Activated CD4-positive, alpha-beta T cell treated with anti-CD3 and anti-CD28 coated beads for 48 hours (primary cell): ENCODE data around the gene TNFAIP2.

Source experiments
- DNase-seq: peaks from one replicate; pipeline ENCODE4 v3.0.0-alpha.2; 2020

Gene TNFAIP2

DNA sequence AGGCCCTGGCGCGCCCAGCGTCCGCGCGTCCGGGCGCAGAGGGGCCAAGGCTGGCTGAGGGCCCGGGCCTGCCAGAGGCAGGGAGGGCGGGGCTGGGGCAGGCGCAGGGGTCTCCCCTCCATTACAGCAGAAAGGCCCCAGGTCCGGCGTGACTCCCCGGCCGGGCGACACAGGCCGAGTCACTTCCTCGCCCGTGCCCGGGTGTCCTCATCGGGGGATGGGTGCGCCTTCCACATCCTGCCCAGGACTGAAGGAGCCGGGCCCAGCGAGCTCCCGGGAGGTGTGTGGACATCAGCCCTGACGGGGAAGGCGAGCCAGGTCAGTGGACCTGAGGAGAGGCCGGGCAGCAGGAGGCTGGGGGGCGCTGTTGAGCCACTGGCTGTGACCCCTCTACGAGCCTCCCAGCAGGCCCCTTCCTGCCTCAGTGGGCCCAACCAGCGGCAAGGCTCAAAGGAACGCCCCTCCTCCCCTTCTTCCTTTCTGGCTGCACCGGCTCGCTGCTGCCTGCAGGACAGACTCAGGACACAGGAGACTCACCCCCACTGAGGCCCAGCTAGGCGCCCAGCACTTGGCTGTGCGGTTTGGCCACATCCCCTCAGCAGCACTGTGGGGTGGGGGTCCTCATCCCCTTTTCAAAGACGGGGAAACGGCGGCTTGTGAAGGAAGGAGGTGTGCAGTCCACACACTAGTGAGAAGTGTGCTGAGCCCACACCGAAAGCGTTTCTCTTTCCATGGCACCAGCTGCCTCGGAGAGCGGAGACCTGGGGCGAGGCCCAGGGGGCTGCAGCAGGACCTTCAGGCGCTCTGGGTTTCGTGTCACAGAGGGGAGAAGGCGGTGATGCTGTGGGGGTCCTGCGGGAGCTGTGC is 606 bp downstream of the TNFAIP2 start:
- DNase-seq, result no peak

DNA sequence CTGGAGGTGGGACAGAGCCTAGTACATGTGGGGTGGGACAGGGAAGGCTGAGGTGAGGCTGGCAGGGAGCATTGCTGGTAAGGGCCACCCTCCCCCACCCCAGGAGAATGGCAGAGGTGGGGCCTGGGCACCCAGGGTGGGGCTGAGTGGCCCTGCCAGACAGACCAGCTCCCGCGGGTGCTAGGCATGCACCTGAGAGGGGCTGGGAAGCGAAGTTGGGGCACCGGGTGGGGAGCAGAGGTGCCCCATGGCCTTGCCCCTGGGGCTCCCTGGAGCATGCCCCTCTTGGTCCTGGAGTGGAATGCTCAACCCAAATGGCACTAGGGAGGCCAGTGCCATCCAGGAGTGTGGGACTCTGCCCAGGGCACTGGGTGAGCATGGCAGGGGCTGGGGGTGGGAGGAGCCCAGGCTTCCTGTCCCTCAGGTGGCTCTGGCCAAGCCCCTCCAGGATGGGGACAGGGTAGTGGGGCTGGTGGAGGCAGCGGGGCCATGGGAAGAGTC is 1.3 kb downstream of the TNFAIP2 start:
- DNase-seq, result no peak

DNA sequence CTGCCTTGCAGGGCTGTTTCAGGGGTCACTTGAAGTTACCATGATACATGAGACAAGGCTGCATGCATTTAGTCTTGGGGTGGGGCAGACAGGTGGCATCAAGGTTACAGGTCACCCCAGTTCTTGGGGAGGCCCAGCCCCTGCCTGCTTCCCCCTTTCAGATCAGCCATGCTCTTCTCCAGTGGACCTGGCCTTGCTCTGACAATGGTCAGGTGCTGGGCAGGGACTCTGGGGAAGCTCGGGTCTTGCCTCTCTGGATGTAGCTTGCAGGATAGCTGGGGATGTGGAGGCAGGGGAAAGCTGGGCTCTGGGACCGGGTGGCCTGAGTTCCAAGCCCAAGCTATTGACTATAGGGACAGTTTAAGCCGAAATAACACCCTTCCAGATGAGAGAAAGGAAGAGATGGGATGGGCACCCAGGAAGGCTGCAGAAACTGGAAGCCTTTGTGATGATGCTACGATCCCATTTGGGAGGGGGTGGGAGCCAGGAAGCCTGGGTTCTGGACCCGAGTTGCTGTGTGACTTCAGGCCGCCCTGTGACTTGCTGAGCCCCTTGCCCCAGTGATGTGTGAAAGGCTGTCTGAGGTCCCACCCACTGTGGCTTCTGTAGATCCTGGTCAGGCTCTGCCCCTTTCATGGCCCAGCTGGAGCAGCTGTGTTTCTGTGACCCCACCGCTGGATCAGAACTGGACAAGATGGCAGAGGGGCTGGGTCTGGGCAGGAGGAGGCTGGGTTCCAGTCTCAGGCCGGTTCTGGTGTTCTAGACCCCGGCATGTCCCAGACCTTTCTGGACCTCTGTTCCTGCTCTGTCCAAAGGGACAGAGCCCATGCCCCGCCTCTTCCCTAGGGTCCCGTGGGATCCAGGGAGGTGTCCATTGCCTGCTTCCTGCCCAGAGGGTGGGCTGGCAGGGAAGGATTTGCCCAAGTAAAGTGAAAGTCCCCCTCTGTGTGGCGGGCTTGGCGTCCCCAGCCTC is 2.1 kb downstream of the TNFAIP2 start:
- no peak for DNase-seq

DNA sequence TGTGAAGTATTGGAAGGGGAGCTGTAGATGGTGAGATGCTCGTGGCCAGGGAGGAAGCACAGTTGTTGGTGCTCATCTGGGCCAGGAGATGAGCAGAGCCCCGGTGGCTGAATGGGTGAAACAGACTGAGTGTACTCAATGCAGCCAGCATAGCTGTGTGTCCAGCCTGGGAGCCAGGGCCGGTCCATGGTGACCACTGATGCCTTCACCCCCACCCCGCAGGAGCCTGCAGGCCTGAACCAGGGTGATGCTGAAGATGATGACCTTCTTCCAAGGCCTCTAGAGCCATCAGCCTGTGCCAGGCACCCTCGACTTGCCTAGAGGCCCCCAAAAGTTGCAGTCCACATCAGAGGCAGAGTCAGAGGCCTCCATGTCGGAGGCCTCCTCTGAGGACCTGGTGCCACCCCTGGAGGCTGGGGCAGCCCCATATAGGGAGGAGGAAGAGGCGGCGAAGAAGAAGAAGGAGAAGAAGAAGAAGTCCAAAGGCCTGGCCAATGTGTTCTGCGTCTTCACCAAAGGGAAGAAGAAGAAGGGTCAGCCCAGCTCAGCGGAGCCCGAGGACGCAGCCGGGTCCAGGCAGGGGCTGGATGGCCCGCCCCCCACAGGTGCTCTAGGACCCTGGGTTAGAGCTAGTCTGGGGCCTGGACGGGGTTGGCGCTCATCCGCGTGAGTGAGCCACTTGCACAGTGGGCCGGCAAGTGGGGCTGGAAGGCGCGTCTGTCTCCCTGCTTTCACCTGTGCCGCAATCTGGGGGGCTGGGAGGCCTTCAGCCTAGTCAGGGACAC is 3.0 kb downstream of the TNFAIP2 start:
- no peak for DNase-seq

DNA sequence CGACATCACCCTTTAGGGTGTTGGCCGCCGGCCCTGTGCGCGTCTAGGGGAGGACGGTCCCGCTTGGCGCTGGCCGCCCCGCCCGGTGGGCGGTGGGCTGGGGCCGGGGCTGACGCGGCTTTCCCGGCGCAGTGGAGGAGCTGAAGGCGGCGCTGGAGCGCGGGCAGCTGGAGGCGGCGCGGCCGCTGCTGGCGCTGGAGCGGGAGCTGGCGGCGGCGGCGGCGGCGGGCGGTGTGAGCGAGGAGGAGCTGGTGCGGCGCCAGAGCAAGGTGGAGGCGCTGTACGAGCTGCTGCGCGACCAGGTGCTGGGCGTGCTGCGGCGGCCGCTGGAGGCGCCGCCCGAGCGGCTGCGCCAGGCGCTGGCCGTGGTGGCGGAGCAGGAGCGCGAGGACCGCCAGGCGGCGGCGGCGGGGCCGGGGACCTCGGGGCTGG is 3.6 kb downstream of the TNFAIP2 start:
- DNase-seq, result no peak

DNA sequence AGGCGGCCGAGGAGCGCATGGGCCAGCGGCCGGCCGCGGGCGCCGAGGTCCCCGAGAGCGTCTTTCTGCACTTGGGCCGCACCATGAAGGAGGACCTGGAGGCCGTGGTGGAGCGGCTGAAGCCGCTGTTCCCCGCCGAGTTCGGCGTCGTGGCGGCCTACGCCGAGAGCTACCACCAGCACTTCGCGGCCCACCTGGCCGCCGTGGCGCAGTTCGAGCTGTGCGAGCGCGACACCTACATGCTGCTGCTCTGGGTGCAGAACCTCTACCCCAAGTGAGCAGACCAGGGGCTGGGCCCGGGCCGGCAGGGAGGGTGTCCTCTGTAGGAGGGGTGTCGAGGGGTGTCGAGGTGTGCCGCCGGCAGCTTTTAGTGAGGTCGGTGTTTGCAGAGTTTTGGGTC is 4.1 kb downstream of the TNFAIP2 start:
- no peak for DNase-seq

DNA sequence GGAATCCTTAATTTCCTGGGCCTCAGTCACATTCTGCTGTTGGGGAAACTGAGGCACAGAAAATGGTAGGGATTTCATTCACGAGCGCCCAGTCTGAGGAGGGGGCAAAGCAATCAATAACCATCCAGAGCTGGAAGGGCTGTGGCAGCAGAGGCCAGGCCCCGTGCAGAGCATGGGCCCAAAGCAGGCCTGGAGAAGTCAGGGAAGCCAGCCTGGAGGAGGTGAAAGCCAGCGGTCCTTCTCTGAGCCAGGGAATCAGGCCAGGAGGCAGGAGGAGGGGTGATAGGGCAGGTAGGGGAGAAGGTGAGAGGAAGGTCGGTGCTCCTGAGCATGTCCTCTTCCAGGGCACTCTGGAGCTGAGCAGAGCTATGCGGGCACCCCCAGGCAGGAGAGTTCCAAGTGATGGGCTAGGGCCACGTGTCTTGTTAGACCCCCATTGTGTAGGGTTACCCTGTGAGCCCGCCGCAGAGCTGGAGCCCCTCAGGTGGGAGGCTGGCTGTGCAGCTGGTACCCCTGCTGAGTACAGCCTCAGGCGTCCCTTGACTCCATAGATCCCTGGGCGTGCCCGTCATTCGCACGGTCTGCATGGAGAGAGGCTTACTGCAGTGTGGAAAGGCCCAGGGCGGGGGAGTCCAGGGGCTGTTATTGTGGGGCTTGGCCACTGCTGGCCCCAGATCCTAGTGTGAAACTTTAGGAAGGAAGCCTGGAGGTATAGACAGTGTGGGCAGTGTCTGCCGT is 4.8 kb downstream of the TNFAIP2 start:
- no peak for DNase-seq

DNA sequence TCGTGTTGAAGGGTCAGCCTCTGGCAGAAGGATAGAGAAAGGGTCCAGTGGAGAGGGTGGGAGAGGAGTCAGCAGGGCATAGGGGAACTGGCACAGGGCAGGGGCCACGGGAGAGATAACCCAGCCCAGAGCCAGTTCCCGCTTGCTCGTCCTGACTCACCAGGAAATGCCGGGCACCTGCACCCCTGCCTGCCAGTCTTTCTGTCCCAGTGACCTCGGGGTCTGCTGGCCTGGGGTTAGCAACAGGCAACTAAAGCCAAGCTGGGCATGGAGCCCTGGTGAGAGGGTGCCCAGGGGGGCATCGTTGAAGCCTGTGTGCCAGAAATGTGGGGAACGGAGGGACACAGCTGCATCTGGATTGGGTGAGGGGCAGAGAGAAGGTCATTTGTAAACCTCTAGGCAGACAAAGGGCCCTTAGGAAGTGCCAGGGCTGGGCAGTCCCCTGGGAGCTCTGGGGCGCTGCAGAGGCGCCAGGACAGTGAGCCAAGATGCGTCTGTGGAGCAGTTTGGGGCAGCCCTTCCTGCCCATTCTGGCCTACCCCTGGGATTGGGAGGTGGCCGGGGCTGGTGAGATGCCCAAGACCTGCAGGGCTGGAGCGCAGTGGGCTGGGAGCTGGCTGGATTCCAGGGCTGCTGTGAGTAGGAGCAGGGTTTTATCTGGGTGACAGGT is 5.5 kb downstream of the TNFAIP2 start:
- DNase-seq, result no peak

DNA sequence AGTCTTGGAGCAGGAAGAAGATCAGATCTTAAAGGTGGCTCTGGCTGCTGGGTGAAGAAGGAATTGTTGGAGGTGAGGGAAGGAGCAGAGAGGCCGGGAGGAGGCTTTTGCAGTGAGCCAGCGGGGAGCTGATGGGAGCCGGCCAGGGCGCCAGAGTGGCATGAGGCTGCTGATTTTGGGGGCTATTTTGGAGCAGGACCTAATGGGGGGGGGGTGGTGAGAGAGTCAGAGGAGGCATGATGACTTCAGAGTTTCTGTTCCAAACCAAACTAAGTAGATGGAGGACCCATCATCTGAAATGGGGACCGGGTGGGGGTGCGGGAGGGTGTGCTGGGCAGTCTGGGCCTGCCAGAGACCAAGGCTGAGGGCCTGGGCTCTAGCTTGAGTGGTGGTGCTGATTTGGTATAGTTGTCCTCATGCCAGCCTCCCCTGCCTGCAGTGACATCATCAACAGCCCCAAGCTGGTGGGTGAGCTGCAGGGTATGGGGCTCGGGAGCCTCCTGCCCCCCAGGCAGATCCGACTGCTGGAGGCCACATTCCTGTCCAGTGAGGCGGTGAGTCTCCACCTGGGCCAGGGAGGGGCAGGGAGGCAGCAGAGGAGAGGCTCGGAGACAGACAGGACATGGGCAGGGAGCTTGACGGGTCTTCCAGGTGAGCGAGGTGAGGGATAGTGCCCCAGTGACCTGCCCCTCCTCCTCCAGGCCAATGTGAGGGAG is 6.2 kb downstream of the TNFAIP2 start:
- DNase-seq, result no peak

DNA sequence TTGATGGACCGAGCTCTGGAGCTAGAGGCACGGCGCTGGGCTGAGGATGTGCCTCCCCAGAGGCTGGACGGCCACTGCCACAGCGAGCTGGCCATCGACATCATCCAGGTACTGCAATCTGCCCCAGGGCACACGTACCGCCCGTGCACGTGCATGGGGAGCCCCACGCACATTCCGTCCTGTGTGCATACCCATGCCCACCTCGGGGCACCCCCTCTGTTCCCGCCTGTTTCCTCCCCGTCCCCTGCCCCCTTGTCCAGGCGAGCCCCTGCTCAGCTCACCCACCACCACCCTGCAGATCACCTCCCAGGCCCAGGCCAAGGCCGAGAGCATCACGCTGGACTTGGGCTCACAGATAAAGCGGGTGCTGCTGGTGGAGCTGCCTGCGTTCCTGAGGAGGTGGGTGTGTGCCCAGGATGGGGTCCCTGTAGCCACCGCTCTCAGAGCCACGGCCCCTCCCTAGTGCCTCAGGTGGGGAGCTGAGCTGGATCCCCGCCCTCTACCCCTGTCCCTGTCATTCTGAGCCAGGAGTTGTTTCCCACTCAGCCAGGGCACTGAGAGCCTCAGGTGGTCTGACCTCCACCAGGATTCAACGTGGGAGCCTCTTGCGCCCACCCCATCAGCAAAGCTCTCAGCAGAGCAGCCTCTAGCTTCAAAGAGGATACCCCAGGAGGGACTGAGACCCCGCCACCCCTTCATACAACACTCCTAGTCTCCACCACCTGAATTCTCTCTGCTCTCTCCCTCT is 6.9 kb downstream of the TNFAIP2 start:
- no peak for DNase-seq

DNA sequence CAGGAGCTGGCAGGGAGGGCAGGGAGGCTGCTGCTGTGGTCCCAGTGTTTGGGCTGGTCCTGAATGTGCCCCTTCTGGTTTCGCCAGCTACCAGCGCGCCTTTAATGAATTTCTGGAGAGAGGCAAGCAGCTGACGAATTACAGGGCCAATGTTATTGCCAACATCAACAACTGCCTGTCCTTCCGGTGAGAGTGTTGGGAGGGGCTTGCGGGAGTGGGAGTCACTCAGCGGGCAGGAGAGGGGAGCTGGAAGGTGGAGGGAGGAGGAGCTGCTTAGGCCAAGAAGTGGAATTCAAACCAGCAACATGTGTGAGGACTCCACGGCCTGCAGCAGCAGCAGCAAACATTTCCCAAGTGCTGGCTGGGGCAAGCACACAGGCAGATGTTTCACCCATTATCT is 7.7 kb downstream of the TNFAIP2 start:
- no peak for DNase-seq

DNA sequence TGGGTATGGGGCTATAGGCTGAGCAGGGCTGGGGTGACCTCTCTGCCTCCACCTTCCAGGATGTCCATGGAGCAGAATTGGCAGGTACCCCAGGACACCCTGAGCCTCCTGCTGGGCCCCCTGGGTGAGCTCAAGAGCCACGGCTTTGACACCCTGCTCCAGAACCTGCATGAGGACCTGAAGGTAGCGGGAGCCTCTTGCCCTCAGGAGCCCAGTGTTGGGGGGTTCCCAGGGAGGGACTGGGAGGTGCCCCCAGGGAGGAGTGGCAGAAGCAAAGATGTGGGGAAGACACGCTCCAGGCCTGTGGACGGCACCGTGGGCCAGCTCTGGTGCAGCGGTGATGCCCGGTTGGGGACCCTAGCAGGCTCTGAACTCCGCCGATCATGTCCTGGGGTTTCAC is 8.3 kb downstream of the TNFAIP2 start:
- no peak for DNase-seq

DNA sequence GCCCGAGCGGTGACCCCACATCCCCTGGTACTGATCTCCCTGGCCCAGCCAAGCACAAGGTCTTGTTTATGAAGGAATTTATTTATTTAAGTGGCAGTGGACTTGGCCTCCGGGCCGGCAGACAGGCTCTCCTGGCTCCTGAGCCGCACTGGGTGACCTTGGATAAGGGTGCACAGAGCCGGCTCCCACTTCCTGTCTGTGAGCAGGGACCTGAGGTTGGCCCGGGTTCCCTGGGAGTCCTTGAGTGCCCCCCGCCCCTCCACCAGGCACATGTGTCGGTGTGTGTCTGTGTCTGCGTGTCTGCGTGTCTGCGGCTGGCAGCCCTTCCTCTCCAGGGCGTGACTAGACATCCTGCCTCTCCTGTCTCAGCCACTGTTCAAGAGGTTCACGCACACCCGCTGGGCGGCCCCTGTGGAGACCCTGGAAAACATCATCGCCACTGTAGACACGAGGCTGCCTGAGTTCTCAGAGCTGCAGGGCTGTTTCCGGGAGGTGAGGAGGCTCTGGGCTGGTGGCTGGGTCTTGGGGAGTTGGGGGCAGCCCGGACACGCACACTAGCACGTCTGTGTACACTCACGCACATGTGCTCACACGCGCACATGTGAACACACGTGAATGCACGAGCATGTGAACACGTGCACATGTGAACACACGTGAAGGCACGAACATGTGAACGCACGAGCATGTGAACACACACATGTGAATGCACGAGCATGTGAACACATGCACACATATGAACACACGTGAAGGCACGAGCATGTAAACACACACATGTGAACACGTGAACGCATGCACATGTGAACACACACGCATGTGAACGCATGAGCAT is 9.3 kb downstream of the TNFAIP2 start:
- DNase-seq, result no peak

DNA sequence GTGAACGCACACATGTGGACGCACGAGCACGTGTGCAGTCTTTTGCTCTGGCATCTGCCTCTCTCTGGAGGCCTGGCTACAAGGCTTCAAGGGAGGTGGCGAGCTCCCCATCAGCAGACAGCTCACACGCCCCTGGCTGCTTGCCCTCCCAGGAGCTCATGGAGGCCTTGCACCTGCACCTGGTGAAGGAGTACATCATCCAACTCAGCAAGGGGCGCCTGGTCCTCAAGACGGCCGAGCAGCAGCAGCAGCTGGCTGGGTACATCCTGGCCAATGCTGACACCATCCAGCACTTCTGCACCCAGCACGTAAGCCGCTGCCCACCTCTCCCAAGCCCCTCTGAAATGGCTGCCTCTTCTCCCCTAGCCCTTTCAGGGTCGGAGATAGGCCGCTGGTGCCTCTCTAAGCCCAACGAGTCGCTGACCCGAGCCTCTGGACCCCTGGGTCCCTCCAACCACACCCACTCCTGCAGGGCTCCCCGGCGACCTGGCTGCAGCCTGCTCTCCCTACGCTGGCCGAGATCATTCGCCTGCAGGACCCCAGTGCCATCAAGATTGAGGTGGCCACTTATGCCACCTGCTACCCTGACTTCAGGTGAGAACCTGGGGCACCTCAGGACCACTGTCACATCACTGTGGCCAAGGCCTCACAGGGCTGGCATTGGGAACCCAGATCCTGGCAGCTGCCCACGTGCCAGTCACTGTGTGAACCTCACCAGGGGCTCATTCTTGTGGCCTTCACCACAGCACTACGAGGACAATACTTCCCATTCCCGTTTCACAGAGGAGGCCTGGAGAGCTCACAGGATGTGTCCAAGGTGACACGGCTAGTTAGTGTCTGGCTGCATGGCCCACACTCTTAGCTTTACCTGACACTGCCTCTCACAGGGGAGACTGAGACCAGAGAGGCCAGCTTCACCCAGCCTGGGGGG is 10.2 kb downstream of the TNFAIP2 start:
- DNase-seq, result no peak

DNA sequence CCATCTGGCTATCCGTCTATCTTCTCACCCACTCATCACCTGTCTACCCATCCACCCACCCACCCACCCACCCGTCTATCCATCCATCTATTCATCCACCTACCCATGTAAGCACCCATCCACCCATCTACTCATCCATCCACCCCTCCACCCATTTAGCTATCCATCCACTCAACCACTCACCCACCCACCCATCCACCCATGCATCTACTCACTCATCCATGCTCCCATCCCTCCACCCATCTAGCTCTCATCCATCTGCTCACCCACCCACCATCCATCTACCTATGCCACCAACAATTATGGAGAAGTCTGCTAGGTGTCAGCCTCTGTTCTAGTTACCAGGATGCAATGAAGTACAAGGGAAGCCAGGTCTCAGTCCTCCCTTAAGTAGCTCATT is 11.1 kb downstream of the TNFAIP2 start:
- no peak for DNase-seq

DNA sequence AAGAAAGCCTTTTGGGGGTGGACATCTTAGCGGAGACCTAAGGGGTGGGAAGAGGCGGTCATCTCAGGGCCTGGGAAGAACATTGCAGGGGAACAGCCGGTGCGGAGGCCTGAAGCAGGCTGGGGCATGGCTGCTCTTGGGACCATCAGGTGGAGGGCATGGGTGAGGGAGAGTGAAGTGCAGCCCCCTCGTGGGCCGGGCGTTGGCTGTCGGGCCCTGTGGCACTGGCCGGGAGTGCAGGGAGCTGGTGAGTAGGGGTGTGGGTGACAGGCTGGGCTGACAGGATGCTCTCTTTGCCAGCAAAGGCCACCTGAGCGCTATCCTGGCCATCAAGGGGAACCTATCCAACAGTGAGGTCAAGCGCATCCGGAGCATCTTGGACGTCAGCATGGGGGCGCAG is 11.7 kb downstream of the TNFAIP2 start:
- DNase-seq, result no peak

DNA sequence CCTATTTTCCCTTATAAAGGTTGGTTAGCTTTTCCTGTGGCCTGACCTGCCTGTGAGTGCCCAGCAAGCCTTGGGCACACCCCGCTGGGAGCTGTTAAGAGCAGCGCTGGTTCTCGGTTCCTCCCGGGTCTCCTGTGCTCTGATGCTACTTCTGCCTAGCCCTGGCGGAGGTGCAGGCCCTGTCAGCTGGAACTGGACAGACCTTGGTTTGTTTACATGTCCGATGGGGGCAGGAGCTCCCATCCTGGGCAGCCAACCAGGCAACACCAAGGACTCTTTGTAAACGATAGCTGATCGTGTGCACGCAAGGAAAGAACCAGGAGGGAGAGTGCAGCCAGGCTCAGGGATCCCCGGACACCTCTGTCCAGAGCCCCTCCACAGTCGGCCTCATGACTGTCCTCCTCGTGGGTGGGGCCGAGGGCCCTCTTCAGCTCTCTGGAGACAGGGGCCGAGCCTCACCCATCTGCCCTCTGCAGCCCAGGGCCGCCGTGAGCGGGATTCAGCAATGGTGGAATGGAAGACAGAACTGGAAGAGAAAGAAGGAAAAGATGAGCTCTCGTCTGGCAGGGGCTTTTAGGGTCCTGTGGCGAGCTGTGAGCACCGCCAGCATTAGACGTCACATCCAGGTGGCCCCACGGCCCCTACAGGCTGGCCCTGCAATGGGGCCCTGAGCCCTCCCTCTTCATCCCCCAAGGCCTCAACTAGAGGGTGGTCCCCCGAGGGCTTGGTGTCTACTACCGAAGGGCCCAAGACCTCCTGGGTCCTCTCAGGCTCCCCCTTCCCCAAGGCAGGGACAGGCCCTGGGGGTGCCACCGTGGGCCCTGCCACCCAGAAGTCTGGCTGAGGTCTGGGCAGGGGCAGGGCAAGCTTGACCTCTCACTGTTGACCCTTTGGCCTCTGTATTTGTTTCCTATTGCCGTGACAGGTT is 12.3 kb downstream of the TNFAIP2 start:
- no peak for DNase-seq
